ENCODE measurements around the gene NEAT1.

Gene NEAT1

GRCh38 chr11:65399845-65400244 is 22.8 kb upstream of the NEAT1 start:
- Histone ChIP-seq H3K9me3 (ENCODE audit: control insufficient read depth, low read length) (no peaks in the 10 kb centered on the region), H3K79me2 (peaks cover 8% of the 10 kb centered on the region), H3K36me3 (ENCODE audit: control insufficient read depth, insufficient read depth, low read length) (no peaks in the 10 kb centered on the region), H3K27me3 (ENCODE audit: control insufficient read depth, insufficient read depth, low read length) (no peaks in the 10 kb centered on the region), H3K9ac (no peak overlapping the region), H3K4me1 (no peaks in the 10 kb centered on the region), H3K4me3 (ENCODE audit: low read depth, low read length) (no peak overlapping the region), H3K27ac (no peak overlapping the region), H2AFZ (no peak overlapping the region), H3K4me2 (ENCODE audit: low read length) (no peak overlapping the region)
- TF ChIP-seq CTCF (IDR thresholded peaks at IDR 0.05), result no peak

- H2AFZ ChIP-seq, result no peak overlapping the region
- peaks cover 8% of the 10 kb centered on the region for H3K79me2 ChIP-seq
- H3K27me3 ChIP-seq (ENCODE audit: control insufficient read depth, insufficient read depth, low read length), result no peaks in the 10 kb centered on the region
- TF ChIP-seq CTCF (IDR thresholded peaks at IDR 0.05), result no peak
- H3K27ac ChIP-seq, result no peak overlapping the region
- H3K9ac ChIP-seq, result no peak overlapping the region
- no peaks in the 10 kb centered on the region for H3K4me1 ChIP-seq
- no peak overlapping the region for H3K4me3 ChIP-seq (ENCODE audit: low read depth, low read length)
- no peaks in the 10 kb centered on the region for H3K9me3 ChIP-seq (ENCODE audit: control insufficient read depth, low read length)
- H3K36me3 ChIP-seq (ENCODE audit: control insufficient read depth, insufficient read depth, low read length), result no peaks in the 10 kb centered on the region
- H3K4me2 ChIP-seq (ENCODE audit: low read length), result no peak overlapping the region
Observed at GRCh38 chr11:65400307-65401072, 22.1 kb upstream of the NEAT1 start.

GRCh38 chr11:65401073-65401802 is 21.4 kb upstream of the NEAT1 start:
- peaks cover 6% of the 10 kb centered on the region for H3K79me2 ChIP-seq
- H3K27ac ChIP-seq, result no peak overlapping the region
- no peak overlapping the region for H3K4me2 ChIP-seq (ENCODE audit: low read length)
- H2AFZ ChIP-seq, result no peak overlapping the region
- TF ChIP-seq CTCF (IDR thresholded peaks at IDR 0.05), result no peak
- H3K9me3 ChIP-seq (ENCODE audit: control insufficient read depth, low read length), result no peaks in the 10 kb centered on the region
- H3K9ac ChIP-seq, result no peak overlapping the region
- no peak overlapping the region for H3K4me3 ChIP-seq (ENCODE audit: low read depth, low read length)
- H3K27me3 ChIP-seq (ENCODE audit: control insufficient read depth, insufficient read depth, low read length), result no peaks in the 10 kb centered on the region
- no peaks in the 10 kb centered on the region for H3K4me1 ChIP-seq
- H3K36me3 ChIP-seq (ENCODE audit: control insufficient read depth, insufficient read depth, low read length), result no peaks in the 10 kb centered on the region

- Histone ChIP-seq H3K27me3 (ENCODE audit: control insufficient read depth, insufficient read depth, low read length) (no peaks in the 10 kb centered on the region), H3K79me2 (peaks cover 6% of the 10 kb centered on the region), H3K9ac (no peak overlapping the region), H3K4me3 (ENCODE audit: low read depth, low read length) (no peak overlapping the region), H3K4me2 (ENCODE audit: low read length) (no peak overlapping the region), H3K27ac (no peak overlapping the region), H2AFZ (no peak overlapping the region), H3K36me3 (ENCODE audit: control insufficient read depth, insufficient read depth, low read length) (no peaks in the 10 kb centered on the region), H3K4me1 (no peaks in the 10 kb centered on the region), H3K9me3 (ENCODE audit: control insufficient read depth, low read length) (no peaks in the 10 kb centered on the region)
- no peak for TF ChIP-seq CTCF (IDR thresholded peaks at IDR 0.05)
Observed at GRCh38 chr11:65401803-65402248, 20.8 kb upstream of the NEAT1 start.
